Spleen (tissue), 7 donors: ENCODE results near the gene CLCN6.

Source experiments
- CTCF ChIP-seq, 11 experiments: fragments of 200-600 bp in 7 of 11; fragments of 450-650 bp in 4 of 11; sonication (generic) in 4 of 11; IDR thresholded peaks in 8 of 11; conservative IDR thresholded peaks in 3 of 11; 1 replicate in 7 of 11; 2 replicates in 4 of 11; pipeline versions ENCODE4 v1.4.0 to v1.8.0; 2016 to 2021; ENCODE audit warnings: antibody characterized with exemption in 11 of 11, inconsistent platforms in 4 of 11, mild to moderate bottlenecking in 1 of 11
- POLR2A ChIP-seq, 3 donors: fragments of 450-650 bp; IDR thresholded peaks; one replicate each; pipeline ENCODE4 v1.5.1; 2017; ENCODE audit warnings: antibody characterized with exemption in 3 of 3, mild to moderate bottlenecking in 1 of 3
- POLR2AphosphoS5 ChIP-seq, 3 donors: sonication (generic); formaldehyde crosslinking; IDR thresholded peaks; one replicate each; pipeline ENCODE4 v1.5.1; 2017; ENCODE audit warnings: antibody characterized with exemption in 3 of 3
- donor health status: DM: no; HTN: no; CAD: no; lungs with moderate emphysema.
- donor health status: DM: no; HTN: no; CAD: no.
- donor health status: DM: no; HTN: no; CAD: no.

GRCh38 chr1:11848373-11848700 lies 42.3 kb downstream of the CLCN6 start:
- TF ChIP-seq CTCF (IDR thresholded peaks at IDR 0.05 in 8 of 11, conservative IDR thresholded peaks at IDR 0.05 in 3 of 11) (no peak), POLR2A (IDR thresholded peaks at IDR 0.05) (no peak), POLR2AphosphoS5 (IDR thresholded peaks at IDR 0.05) (no peak)
